ENCODE measurements around the gene MYH11.

- TF ChIP-seq, protein P1, sequence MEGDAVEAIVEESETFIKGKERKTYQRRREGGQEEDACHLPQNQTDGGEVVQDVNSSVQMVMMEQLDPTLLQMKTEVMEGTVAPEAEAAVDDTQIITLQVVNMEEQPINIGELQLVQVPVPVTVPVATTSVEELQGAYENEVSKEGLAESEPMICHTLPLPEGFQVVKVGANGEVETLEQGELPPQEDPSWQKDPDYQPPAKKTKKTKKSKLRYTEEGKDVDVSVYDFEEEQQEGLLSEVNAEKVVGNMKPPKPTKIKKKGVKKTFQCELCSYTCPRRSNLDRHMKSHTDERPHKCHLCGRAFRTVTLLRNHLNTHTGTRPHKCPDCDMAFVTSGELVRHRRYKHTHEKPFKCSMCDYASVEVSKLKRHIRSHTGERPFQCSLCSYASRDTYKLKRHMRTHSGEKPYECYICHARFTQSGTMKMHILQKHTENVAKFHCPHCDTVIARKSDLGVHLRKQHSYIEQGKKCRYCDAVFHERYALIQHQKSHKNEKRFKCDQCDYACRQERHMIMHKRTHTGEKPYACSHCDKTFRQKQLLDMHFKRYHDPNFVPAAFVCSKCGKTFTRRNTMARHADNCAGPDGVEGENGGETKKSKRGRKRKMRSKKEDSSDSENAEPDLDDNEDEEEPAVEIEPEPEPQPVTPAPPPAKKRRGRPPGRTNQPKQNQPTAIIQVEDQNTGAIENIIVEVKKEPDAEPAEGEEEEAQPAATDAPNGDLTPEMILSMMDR (conservative IDR thresholded peaks at IDR 0.05; ENCODE audit: low read depth, low read length) = no peak
- TF ChIP-seq EZH2 (IDR thresholded peaks at IDR 0.05; ENCODE audit: borderline replicate concordance, low read depth, low read length, poor library complexity, severe bottlenecking) = no peak
These were observed 47.1 kb upstream of the MYH11 start for GRCh38 chr16:15903960-15904359.

All from A673 (cell line).